ENCODE results near the gene LRRC25.

Gene LRRC25

DNA sequence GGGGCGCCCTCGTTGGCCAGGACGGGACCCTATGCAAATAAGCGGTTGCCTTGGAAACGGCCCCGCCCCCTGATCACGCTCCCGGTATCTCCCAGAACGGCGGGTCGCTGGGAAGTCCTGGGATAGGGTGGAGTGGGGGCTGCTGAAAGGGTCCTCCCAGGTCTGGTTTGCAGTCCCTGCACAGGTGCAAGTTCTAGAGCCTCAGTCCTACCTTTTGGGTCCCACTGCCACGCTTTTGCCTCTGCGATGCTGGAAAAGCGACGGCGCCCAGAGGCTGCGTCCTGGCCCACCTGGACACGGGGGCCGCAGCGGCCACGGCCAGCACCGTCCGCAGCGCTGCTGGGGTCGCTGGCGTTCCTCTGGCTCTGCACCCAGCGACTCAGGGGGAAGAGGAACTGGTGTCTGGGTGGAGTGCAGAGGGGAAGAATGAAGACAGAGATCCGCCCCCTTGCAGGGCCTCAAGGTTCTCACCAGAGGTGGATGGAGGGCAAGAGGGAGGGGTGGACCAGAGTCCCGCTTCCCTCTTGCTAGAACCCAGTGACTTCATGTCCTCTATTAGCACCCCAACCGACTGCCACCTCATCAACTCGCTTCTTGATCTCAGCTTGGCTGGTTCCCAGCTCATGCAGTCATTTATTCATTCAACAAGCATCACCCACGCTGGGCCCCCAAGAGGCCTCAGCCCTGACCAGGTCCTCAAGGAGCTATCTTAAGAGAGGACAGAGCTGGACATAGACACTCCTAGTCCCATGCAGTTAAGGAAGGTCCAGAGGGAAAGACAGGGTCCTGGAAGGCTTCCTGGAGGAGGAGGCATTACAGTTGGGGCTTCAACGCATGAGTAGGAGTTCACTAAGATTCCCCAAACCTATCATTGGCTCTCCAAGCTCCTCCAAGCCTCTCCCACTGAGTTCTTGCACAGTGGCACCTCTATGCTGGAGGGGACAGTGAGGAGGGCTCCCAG is at the start of gene LRRC25:
LRRC25 (minus strand) TSS at position 381 of the 961 bp plus-strand sequence. CDS start 659 bp downstream, outside the sequence.
- no peak for DNase-seq

GRCh38 chr19:18446811-18447359 is 49.5 kb upstream of the LRRC25 start:
- DNase-seq: no peak

DNA sequence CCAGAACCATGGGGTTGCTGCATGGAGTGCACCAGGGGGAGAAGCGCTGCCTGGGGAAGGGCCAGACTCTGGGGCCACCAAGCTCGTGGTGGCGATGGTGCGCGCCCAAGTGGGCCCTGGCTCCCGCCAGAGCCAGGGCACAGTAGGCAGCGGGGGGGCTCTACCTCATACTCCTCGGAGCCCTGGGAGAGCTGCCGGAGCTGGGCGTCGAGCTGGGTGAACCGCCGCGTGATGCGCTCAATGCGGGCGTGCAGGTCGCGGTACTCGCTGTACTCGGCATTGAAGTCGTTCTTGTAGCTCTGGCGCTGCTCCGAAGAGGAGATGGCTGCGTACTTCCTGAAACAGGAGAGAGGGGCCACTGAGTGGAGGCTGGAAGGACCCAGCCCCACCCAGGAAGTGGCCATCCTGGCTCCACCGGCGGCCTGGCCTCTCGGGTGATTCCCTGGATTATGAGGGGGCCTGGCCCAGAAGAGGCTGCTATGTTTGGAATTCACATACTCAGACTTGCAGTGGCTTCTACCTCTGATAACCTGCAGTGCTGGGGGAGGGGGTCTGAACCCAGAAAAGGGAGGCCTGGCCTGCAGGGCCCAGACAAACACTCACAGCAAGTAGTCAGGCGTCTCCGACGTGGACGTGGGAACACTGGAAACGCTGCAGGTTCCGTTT is 48.9 kb upstream of the LRRC25 start:
- no peak for DNase-seq

DNA sequence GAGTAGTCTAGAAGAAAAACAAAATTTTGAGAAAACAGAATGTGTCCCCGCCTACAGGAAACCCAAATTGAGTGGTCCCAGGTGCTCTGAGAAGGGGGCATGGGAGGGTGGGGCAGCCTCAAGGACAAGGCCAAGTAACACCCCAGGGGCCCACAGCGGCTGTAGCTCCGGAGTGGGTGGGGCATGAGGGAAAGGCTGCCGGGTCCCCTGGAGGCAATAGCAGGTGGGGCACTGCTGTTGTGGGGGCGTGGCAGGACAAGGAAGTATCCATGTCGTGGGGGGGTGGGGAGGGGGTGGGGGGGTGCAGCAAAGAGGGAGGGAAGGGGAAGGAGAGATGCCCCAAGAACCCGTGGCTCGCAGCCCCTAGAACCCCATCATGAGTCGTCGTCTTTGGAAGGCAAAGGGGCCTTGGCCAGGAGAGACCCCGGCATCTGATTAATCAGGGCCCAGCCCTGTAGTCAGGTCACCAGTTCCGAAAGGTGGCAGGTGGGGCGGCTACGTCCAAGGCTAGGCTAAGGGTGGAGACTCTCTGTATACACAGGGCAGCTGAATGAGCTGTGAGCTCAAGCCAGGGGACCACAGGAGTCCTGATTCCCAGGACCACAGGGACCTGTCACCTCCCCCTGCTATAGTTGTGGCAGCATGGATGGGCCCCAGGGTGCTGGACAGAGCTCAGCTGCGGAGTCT is 48.0 kb upstream of the LRRC25 start:
- DNase-seq: no peak

- no peak for DNase-seq
Observed at GRCh38 chr19:18444513-18444912, 47.1 kb upstream of the LRRC25 start.

DNA sequence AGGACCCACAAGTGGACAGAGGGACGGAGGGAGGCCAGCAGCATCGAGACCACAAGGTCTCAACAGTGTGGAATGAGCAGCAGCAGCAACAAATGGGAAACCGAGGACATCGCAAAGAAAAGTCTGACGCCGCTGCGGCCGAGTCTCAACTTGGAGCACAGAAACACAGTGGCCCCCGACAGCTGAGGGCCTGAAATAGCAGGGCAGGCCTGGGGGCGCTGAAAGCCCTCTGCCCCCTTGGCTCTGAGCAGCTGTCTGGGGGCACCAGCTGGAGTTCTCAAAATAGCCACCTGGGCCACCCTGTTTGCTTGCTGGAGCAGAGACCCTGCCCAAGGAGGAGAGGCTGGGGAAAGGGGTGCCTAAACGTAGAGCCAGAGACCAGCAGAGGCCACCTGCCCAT is 46.4 kb upstream of the LRRC25 start:
- no peak for DNase-seq

DNA sequence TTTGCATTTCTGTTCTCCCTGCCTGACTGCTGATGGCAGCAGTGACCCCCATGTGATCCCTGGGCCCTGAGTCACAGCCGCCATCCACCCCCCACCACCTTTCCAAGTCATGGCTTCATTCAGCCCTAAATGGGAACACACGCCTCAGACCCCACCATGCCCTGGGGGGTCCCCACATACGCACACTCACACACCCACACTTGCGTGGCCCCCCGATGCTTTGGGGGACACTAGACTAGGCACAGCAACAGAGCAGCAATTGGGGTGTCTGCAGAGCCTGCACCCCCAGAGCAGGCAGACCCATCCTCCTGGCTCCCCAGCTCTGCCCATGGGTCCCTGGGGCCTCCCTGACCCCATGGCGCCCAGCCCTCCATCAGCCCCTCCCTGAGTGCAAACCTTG is 46.0 kb upstream of the LRRC25 start:
- DNase-seq: no peak

GRCh38 chr19:18442941-18443340 is 45.5 kb upstream of the LRRC25 start:
- DNase-seq: no peak

DNA sequence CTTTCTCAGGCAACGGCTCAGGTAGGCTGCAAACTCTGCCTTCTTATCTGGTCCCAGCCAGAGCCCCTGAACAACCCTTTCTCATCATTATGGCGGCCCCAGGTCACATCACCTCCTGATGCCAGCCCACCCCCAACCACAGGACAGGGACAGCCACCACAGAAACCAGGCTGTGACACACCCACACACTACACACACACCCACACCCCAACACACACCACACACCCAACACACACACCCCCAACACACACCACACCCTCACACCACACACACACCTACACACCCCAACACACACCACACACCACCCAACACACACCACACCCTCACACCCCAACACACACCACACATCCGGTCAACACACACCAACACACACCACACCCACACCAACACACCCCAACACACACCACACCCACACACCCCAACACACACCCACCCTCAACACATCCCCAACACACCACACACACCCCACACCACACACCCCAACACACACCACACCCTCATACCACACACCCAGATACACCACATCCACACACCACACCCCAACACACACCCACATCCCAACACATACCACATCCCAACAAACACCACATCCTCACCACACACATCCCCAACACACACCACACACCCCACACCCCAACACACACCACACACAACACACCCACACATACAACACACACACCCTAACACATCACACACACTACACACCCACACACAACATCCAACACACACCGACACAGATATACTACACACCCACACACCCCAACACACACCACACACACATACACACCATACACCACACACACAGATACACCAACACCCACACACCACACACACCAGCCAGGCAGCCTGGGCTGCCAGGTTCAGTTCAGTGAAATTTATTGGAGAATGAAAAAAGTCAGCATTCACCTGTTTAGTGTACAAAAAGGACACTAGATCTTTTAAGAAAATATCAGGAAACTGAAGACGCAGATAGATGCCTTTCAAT is 44.7 kb upstream of the LRRC25 start:
- no peak for DNase-seq

- no peak for DNase-seq
Observed at GRCh38 chr19:18440936-18441803, 43.7 kb upstream of the LRRC25 start.

GRCh38 chr19:18440415-18440877 is 43.0 kb upstream of the LRRC25 start:
- peak in 1 of 2 experiments; percentile 18 for DNase-seq

DNA sequence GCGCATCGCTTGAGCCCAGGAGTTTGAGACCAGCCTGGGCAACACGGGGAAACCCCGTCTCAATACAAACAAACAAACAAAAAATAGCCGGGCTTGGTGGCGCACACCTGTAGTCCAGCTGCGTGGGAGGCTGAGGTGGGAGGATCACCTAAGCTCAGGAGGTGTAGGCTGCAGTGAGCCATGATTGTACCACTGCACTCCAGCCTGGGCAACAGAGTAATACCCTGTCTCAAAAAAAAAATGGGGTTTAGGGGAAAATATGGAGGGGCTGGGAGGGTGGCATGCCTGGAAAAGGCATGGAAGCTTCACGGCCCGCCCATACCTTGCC is 42.5 kb upstream of the LRRC25 start:
- no peak for DNase-seq

- DNase-seq: no peak
Observed at GRCh38 chr19:18439025-18439909, 41.8 kb upstream of the LRRC25 start.

DNA sequence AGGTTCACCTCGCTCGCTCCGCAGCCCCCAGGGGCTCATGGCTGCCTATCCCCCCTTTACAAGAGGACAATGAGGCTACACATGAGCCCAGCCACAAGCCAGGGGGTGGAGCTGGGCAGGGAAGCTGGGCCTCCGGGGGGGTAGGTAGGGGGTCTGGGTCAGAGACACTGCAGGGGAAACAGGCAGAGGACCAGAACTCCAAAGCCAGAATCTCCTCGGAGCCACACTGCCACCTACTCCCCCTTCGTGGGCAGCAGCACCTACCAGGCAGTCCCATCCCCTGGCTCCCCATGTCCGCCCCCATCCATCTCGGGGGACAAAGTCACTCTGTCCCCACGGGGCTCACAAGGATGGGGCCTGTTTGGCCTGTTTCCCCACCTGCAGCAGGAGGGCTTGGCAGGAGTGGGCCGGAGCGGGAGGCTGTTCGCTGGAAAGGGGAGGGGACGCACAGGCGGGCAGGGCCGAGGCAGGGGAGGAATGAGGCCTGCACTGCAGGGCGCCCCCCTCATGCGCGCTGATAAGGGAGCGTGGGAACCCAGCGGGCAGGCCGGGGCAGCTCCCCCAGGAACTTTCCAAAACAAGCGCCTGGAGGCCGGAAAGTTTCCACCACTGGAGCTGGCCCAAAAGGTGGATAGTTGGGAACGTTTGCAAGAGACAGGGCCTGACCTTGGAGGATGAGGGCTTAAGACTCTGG is 41.1 kb upstream of the LRRC25 start:
- DNase-seq: no peak

GRCh38 chr19:18437491-18438330 is 40.3 kb upstream of the LRRC25 start, which contains the start of gene ISYNA1:
TSS of gene ISYNA1 (minus strand) at chr19:18438133. CDS start at chr19:18437979, 154 bp downstream.
- DNase-seq: no peak

DNA sequence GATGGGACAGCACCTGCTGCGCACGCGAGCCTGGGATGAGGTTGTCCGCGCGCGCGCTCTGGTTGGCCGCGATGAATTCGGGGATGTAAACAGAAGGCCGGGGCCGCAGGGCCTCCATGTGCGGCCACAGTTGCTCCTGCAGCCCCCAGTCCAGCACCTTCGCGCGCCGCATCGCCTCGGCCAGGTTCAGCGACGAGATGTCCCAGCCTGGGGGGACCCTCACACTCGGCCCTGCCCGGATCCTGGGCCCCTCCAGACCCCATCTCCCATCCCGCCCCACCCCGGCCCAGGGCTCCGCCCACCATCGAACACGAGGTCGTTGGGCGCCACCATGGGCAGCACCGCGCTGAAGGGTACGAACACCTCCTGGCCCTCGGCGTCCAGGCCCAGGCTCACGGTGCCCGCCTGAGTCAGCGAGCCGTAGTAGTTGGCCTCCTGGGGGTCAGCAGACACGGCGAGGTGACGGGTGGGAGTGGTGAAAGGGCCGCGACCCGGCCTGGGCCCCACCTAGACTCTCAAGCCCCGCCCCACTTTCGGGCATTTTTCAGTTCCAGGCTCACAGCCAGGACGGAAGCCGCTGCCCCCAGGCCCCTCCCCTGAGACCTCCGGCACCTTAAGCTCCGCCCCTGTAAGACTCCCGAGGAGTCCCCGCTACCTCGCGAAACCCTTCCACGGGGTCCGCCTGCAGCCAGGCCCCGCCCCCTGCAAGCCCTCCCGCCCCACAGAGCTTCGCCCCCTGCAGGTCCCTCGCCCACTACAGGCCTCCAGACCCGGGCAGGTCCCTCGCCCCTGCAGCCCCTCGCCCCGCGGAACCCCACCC is 39.5 kb upstream of the LRRC25 start:
- peak; percentile 26 to 36 for DNase-seq
